Measurements from ENCODE around the gene PPM1J.
"Not testable (repeated sequence)": the region's sequence is repeated elsewhere in the genome, so short reads cannot be mapped to it uniquely, and the experiment has no call there.

The PPM1J gene, protein sequence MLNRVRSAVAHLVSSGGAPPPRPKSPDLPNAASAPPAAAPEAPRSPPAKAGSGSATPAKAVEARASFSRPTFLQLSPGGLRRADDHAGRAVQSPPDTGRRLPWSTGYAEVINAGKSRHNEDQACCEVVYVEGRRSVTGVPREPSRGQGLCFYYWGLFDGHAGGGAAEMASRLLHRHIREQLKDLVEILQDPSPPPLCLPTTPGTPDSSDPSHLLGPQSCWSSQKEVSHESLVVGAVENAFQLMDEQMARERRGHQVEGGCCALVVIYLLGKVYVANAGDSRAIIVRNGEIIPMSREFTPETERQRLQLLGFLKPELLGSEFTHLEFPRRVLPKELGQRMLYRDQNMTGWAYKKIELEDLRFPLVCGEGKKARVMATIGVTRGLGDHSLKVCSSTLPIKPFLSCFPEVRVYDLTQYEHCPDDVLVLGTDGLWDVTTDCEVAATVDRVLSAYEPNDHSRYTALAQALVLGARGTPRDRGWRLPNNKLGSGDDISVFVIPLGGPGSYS

DNA sequence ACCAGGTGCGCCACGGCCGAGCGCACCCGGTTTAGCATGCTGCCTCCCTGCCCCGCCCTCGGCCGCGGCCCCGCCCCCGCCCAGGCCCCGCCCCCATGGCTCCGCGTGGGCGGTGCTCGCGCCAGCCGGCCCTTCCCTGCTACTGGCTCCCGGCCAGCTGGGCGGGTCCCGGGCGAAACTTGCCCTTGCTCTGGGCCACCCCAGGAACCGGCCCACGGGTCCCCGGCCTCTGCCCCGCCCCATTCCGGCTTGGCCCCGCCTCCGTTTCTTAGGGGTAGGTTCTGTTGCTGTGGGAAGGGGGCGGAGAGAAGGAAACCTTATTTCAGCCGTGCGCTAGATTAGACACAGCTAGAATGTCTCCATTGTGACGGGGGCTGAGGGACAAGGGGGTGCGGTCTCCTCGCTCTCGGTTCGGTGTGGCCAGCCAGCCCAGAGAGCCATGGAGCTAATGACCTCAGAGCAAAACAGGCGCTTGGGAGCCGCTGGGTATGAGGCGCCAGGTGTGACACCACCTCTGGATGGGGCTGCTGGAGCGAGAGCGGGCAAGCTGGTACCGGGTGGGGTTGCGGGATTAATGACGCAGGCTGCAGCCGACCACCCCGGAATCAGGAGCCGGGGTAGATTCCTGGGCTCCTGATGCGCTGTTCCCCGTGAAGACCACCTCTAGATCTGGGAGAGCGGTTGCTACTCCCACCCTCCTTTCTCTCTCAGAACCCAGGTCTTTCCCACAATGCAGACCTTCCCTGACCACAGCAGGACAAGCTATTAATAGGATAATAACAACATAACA is at the start of gene PPM1J:
Gene PPM1J (minus strand): TSS at position 69 of the 790 bp plus-strand sequence. CDS start 31 bp downstream, at position 38.
- DNase-seq (ENCODE audit: low read depth in 2 of 2): peak; percentile 93 to 95

DNA sequence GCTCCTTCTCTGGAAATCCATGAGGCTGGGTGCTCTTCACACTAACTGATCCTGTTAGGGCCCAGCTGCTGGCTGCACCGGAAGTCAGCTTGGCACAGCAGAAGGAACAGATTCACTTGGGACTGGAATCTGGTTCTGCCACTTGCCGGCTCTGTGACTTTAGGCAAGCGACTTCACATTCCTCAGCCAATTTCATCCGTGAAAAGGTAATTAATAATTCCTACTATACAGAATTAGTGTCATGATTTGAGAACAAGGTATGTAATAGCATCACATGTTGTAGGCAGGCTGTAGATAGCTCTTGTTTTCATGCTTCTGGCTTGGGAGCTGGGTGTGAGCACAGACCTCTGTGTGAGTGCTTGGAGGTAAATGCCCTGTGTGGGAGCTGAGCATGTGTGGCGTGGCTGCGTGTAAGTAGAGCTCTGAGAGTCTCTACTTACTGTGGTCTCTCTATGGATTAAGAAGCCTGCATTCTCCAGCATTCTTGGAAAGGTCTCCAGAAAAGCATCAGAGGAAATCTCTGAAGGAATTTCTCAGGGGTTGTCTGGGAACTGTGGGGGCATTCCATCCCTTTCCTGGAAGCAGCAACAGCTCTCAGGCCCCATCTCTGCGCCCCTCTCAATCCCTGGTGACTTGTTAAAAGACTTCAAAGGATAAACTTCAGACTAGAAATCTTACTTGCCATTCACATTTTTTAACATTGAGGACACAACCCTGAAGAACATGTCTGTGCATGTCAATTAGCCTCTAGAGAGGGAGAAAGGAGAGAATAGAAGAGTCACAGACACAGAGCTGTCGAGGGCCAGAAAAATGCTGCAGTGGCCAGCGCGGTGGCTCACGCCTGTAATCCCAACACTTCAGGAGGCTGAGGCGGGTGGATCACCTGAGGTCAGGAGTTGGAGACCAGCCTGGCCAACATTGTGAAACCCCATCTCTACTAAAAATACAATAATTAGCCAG is 47.7 kb upstream of the PPM1J start:
- DNase-seq (ENCODE audit: low read depth in 2 of 2): no peak

DNA sequence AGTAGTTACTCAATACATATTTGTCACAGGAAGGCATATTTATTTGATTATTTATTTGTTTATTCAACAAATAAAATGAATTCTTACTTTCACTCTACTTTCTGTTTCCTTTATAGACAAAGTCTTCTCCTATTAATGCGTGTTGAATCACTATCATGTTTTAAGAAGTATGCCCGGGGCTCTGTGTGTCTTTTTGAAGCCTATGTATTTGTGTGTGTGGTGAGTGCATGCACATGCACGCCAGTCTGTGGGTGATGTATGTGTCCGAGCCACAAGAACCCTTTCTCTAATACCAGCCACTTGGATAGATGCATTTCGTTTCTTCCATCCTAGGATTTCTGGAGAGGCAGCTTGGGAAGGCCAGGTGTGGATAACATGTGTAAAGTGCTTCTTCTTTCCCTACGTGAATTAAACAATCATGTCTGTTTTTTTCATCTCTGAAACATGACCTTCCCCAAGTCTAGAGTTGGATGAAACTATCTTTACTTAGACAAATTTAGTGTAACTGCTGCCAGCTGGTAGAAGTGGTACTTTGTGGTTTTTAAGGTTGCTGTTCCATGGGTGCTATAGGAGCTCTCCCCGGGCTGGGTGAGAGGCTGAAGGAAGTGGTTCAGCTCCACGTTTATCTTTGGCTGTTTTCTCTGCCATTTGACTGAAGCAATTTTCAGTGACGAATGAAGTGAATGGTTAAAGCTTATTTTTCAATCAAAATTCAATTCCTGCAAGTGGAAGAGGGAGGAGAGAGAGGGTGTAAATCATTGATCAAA is 46.8 kb upstream of the PPM1J start:
- no peak for DNase-seq (ENCODE audit: low read depth in 2 of 2)

DNA sequence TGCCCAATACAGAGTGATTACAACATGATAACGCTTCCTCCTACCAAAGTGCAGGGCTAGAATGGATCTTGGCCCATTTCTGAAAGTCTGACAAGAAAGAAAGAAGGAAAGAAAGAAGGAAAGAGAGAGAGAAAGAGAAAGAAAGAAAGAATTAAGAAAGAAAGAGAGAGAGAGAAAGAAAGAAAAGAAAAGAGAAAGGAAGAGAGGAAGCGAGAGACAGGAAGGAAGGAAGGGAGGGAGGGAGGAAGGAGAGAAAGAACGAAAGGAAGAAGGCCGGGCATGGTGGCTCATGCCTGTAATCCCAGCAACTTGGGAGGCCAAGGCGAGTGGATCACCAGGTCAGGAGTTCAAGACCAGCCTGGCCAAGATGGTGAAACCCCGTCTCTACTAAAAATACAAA is 44.1 kb upstream of the PPM1J start:
- no peak for DNase-seq (ENCODE audit: low read depth in 2 of 2)

DNA sequence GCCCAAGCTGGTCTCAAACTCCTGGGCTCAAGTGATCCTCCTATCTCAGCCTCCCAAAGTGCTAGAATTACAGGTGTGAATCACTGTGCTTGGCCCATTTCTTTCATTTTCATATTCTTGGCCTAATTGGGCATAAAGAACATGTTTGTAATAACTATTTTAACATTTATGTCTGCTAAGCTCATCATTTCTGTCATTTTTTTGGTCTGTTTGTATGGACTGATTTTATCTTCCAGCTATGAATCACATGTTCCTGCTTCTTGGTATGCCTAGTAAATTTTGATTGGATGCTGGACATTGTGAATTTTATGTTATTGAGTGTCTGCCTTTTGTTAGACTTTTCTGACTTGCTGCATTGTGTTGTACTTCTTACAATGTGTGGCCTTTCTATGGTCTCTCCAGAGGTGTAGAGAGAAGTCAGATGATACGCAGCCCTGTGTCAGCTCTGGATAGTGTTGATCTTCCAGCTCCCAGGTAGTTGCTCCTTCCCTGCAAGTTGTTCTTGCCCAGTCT is 39.0 kb upstream of the PPM1J start:
- DNase-seq (ENCODE audit: low read depth in 2 of 2): no peak

DNA sequence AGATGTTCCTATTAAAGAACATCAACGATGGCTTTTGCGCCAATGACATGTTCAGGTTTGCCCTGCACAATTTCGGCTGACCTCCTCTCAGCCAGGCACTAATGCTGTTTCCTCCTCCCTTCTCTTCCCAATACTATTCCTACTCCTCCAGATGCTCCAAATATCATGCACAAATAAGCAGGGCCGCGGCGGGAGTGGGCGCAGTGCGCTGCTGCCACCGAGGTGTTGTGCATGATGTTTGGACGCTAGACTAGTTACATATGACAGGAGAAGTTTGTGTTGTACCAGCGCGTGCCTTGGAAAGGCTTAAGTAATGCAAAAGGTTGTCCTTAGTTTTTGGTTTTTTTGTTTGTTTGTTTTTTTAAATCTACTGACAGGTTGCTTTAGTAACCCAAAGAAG is 33.3 kb upstream of the PPM1J start:
- DNase-seq (ENCODE audit: low read depth in 2 of 2): no peak

DNA sequence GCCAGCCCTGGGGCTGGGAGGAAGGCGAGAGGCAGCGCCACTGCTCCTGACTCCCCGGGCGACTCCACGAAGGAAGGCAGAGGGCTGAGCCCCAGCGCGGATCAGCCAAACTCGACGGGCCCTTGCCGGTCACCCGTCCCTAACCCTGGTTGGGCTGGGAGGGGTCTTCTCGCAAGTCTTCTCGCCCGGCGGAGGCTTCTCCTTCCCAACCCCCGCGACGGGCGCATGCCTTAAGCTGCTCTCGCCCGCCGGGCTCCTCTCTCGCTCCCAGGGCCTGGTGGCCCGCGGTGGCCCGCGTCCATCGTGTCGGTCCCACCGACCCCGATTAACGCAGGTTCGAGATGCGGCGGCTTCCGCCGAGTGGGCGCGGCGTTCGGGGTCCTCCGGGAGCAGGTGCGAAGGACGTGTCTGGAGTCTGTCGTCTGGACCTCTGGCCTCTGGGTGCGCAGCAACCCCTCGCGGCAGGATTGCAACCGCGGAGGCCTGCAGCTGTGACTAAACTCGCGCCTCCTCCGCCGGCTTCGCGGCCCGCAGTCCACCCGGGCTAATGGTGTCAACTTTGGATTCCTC is 29.0 kb upstream of the PPM1J start:
- no peak for DNase-seq (ENCODE audit: low read depth in 2 of 2)

DNA sequence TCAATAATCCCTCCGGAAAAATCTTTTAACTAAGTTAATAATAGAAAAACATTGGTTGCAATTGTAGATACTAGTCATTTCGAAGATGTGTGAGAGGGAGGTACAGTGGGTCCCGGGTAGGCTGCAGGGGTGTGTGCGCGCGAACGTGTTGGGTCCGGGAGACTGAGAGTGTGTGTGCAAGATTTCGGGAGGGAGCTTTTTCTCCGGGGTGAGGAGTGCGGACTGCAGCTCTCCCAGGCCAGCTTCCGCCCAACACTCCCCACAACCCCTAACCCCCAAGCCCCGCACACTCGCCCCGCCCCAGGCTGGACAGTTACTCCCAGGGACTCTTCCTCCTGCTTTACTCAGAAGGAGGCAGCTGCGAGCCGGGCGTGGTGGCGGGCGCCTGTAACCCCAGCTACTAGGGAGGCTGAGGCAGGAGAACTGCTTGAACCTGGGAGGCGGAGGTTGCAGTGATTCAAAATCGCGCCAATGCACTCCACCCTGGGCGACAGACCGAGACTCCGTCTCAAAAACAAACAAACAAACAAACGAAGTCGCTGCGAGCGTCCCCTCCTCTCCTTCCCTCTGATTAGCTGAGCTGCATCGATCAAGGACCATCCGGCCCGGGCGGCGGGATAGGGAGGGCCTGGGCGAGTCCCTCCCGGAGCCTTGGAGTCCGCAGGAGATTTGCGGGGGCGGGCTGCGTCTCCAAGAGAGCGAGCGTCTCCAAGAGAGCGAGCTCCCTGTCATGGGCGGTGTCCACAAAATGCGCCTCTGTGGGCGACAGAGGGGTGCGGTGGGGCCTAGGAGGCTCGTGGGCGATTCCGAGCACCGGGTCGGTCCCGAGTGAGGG is 28.3 kb upstream of the PPM1J start:
- DNase-seq (ENCODE audit: low read depth in 2 of 2): no peak

DNA sequence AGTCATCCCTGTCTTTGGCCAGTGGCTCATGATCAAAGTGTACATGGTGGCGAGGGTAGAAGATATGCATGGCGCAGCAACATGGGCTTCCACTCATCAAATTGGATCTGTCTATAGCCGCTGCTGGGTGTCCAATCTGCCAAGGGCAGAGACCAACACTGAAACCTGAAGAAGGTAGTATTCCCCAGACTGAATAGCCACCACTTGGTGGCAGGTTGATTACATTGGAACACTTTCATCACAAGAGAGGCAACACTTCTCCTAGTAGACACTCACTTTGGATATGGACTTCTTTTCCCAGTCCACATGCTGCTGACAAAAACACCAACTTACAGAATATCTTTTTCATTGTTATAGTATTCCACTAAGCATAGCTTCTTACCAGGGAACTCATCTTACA is 22.4 kb upstream of the PPM1J start:
- no peak for DNase-seq (ENCODE audit: low read depth in 2 of 2)

DNA sequence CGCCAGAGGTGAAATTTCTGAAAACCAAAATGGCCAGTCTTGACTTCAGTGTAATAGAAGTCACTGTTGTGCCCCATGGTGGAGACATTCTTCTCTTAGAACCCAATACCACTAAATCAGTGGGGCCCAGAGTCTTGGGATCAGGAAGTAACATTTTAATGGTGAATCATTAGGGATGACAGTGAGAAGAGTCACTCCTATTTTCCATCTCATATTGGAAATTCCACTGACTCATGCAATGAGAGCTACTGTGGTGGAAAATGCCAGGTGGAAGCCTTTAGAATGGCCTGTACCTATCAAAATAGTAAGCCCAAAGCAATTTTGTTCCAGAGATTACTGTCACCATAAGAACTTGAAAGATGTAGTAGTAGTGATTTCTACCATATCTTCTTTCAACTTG is 20.6 kb upstream of the PPM1J start:
- no peak for DNase-seq (ENCODE audit: low read depth in 2 of 2)

DNA sequence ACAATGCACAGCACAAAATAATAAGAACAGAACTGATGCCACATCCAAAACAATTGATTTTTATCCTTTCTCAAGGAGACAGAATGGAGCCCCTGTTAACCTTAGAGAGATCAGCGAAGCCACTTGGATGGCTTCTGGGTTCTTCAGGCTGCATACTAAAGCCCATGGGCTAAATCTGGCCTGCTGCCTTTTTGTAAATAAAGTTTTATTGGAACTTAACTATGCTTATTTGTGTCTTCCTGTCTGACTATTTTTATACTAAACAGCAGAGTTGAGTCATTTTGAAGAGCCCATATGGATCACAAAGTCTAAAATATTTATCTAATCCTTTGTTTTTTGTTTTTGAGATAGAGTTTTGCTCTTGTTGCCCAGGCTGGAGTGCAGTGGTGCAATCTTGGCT is 16.3 kb upstream of the PPM1J start:
- DNase-seq (ENCODE audit: low read depth in 2 of 2): no peak

DNA sequence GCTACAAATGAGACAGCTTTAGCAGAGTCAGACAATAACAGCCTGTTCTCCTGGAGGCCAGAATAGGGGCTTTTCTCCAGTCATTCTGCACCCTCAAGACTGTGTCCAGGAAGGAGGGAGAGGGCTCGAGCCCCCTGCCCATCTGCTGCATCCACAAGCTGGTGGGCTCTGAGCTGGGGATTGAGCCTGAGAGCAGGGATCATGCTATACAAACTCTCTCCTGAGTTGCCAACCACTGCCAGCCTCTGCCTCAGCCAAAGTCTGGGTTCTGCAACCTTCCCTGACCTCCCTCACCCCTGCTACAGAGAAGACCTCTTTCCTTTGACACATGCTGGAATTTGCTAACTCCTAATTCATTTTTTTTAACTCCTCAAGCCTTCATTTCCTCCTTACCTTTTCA is 14.8 kb upstream of the PPM1J start:
- no peak for DNase-seq (ENCODE audit: low read depth in 2 of 2)

DNA sequence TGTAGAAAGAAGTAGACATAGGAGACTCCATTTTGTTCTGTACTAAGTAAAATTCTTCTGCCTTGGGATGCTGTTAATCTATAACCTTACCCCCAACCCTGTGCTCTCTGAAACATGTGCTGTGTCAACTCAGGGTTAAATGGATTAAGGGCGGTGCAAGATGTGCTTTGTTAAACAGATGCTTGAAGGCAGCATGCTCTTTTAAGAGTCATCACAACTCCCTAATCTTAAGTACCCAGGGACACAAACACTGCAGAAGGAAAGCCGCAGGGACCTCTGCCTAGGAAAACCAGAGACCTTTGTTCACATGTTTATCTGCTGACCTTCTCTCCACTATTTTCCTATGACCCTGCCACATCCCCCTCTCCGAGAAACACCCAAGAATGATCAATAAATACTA is 13.9 kb upstream of the PPM1J start:
- not testable (repeated sequence) for DNase-seq (ENCODE audit: low read depth in 2 of 2)

DNA sequence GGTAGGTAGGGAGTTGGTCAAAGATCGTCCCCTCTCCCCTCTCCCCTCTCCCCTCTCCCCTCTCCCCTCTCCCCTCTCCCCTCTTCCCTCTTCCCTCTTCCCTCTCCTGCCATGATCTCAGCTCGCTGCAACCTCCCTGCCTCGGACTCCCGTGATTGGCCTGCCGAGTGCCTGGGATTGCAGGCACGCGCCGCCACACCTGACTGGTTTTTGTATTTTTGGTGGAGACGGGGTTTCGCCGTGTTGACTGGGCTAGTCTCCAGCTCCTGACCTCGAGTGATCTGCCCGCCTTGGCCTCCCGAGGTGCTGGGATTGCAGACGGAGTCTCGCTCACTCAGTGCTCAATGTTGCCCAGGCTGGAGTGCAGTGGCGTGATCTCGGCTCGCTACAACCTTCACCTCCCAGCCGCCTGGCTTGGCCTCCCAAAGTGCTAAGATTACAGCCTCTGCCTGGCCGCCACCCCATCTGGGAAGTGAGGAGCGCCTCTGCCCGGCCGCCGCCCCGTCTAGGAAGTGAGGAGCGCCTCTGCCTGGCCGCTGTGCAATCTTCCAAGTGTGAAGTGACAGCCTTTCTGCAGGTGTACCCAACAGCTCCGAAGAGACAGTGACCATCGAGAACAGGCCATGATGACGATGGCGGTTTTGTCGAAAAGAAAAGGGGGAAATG is 13.3 kb upstream of the PPM1J start:
- DNase-seq (ENCODE audit: low read depth in 2 of 2): not testable (repeated sequence)

DNA sequence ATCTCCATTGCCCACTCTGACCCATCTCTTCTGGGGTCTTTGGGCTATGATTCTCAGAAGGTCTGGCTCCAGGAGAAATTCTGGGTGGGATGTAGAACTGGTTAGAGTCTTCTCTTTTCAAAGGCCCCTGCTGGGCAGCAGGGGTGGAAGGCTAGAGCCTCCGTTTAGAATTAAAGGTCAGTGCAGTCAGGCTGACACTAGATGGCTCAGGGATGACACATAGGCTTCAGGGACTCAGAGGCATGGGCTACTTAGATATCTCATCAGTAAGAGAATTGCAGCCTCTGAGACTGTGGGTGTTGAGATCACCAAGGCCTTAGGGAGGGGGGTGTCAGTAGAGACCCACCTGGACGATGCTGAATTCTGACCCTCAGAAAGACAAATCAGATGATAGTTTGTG is 12.6 kb upstream of the PPM1J start:
- DNase-seq (ENCODE audit: low read depth in 2 of 2): no peak

DNA sequence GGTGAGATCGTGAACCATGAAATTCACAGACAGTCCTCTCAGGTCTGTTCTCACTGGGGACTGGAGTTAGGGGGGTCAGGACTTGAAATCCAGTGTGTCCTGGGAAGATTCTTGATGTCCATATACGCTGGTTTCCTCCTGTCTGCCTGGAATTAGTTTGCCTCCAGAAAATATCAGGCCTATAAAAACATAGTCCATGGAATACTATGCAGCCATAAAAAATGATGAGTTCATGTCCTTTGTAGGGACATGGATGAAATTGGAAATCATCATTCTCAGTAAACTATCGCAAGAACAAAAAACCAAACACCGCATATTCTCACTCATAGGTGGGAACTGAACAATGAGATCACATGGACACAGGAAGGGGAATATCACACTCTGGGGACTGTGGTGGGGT is 9.1 kb upstream of the PPM1J start:
- not testable (repeated sequence) for DNase-seq (ENCODE audit: low read depth in 2 of 2)

DNA sequence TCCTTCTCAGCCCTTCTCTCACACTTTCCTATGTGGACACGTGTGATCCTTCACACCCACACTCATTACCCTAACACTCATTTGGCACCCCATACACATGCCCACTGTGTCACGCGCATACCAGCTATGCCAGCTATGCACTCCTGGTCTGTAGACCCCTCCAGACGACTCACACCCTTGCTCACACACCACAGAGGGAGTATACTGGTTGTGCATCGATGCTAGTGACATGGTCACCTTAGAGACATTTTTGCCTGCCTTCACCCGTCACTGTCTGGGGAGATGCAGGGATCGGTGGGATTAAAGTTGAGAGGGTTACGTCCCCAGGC is 8.3 kb upstream of the PPM1J start:
- no peak for DNase-seq (ENCODE audit: low read depth in 2 of 2)

DNA sequence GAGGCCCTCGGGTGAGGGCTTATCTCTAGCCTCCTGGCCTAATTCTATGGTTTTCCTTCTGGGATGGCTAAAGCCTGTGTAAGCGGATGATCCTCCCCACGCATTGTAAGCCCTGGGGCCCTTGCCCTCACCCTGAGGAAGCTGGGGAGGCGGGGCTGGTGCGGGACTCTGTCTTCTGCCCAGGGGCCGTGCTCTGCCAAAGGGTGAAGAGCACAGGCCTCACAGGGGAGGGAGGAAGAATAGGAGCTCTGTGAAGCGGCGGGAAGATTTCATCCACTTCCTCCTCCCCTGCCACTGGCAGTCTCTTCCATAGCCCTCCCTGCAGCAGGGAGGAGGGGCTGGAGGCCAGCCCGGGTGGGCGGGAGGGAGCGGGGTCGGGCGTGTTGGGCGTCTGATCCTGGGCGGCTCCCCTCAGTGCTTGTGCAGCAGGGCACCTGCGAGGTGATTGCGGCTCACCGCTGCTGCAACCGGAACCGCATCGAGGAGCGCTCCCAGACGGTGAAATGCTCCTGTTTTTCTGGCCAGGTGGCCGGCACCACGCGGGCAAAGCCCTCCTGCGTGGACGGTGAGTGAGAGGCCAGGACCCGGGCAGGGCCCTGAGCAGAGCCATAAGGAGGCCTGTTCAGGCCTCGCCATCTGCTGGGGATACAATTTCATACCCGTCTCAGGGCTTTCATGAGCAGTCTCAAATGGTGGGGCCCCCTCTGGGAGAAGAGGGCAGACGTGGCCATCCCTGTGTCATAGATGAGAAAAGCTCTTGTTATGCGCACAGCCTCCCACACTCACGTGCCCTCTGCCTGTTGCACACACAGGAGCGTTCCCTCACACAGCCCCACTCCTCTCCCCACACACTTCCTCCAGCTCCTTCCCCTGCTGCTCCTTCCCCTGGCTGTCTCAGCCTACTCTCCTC is 7.7 kb upstream of the PPM1J start:
- no peak for DNase-seq (ENCODE audit: low read depth in 2 of 2)

Measured in activated CD8-positive, alpha-beta memory T cell treated with anti-CD3 and anti-CD28 coated beads for 4 hours (primary cell).